NCI-H524 (cell line): Measurements from ENCODE around the gene PI4KA.
"Not testable (repeated sequence)": the region's sequence is repeated elsewhere in the genome, so short reads cannot be mapped to it uniquely, and the experiment has no call there.

Experiments
- DNase-seq, 2 experiments: peaks; one replicate each; lab custom pipeline; 2025; lab: John Stamatoyannopoulos, UW

Gene PI4KA

GRCh38 chr22:20858615-20859416 is at the start of gene PI4KA, which contains the start of gene SNAP29:
PI4KA (minus strand) TSS chr22:20858811; CDS start chr22:20858725, 86 bp downstream.
SNAP29 (plus strand) TSS chr22:20859007; CDS start chr22:20859111, 104 bp downstream.
- peak; percentile 96 to 99 for DNase-seq

- DNase-seq: no peak
Measured at GRCh38 chr22:20906387-20906767, 47.8 kb upstream of the PI4KA start.

- peak; percentile 27 to 64 for DNase-seq
Measured at GRCh38 chr22:20905415-20906386, 47.1 kb upstream of the PI4KA start.

- DNase-seq: peak in 1 of 2 experiments; percentile 52
Measured at GRCh38 chr22:20904980-20905355, 46.4 kb upstream of the PI4KA start.

- no peak for DNase-seq
Measured at GRCh38 chr22:20904008-20904979, 45.7 kb upstream of the PI4KA start.

GRCh38 chr22:20903093-20903492 is 44.5 kb upstream of the PI4KA start:
- no peak for DNase-seq

GRCh38 chr22:20901093-20902033 is 42.8 kb upstream of the PI4KA start:
- DNase-seq: not testable (repeated sequence)

- DNase-seq: no peak
Measured at GRCh38 chr22:20899827-20900423, 41.3 kb upstream of the PI4KA start.

GRCh38 chr22:20897737-20898136 is 39.1 kb upstream of the PI4KA start:
- DNase-seq: not testable (repeated sequence)

- DNase-seq: no peak
Measured at GRCh38 chr22:20890975-20891374, 32.4 kb upstream of the PI4KA start.

GRCh38 chr22:20889904-20890540 is 31.4 kb upstream of the PI4KA start:
- DNase-seq: no peak

- no peak for DNase-seq
Measured at GRCh38 chr22:20889025-20889704, 30.6 kb upstream of the PI4KA start.

- no peak for DNase-seq
Measured at GRCh38 chr22:20887375-20887774, 28.8 kb upstream of the PI4KA start.

- peak; percentile 64 to 78 for DNase-seq
Measured at GRCh38 chr22:20885557-20886323, 27.1 kb upstream of the PI4KA start.

- DNase-seq: no peak
Measured at GRCh38 chr22:20885017-20885556, 26.5 kb upstream of the PI4KA start.

- DNase-seq: no peak
Measured at GRCh38 chr22:20884454-20884853, 25.8 kb upstream of the PI4KA start.

GRCh38 chr22:20882855-20883254 is 24.2 kb upstream of the PI4KA start:
- DNase-seq: no peak
